K562 (cell line): ENCODE data around the gene C3. TPM values are rescaled to one million over a fixed set of nuclear protein-coding genes. Genes with fewer than 3 reads are reported as not detected.

ENCODE experiments used
- CBX1 ChIP-seq: sonication (generic); IDR thresholded peaks from 2 replicates; pipeline ENCODE4 v1.6.1; 2016; ENCODE audit warnings: antibody characterized with exemption, low read depth, mild to moderate bottlenecking
- CHD4 ChIP-seq: fragments of 200-600 bp; sonication (generic); IDR thresholded peaks from 3 replicates; pipeline ENCODE4 v1.6.1; 2012; ENCODE audit warnings: low read depth, mild to moderate bottlenecking, mixed read lengths, low read length, inconsistent platforms; ENCODE audit not compliant: insufficient read depth, insufficient replicate concordance, poor library complexity, severe bottlenecking
- EGR1 ChIP-seq: fragments of 450-650 bp; conservative IDR thresholded peaks from 2 replicates; pipeline ENCODE4 v1.6.1; 2017; ENCODE audit warnings: mild to moderate bottlenecking
- FOXP1 ChIP-seq: sonication (generic); formaldehyde crosslinking; IDR thresholded peaks from 2 replicates; pipeline ENCODE4 v1.8.0; 2022; ENCODE audit warnings: mild to moderate bottlenecking, missing genetic modification reagents
- HEY1 ChIP-seq: fragments of 250-450 bp; sonication (Bioruptor Pico); IDR thresholded peaks from 2 replicates; pipeline ENCODE4 v1.5.0; 2020; ENCODE audit warnings: mild to moderate bottlenecking, moderate library complexity, borderline replicate concordance
- KDM1A ChIP-seq, 2 experiments: fragments of 450-650 bp; IDR thresholded peaks; 2 replicates each; pipeline ENCODE4 v1.6.1; 2016; ENCODE audit warnings: mild to moderate bottlenecking in 2 of 2
- POLR3A ChIP-seq: IDR thresholded peaks from 2 replicates; pipeline ENCODE4 v1.6.1; 2011; ENCODE audit warnings: borderline replicate concordance, mild to moderate bottlenecking, moderate library complexity; ENCODE audit not compliant: insufficient read length, insufficient read depth; ENCODE audit errors: extremely low read depth
- YY1 ChIP-seq, 3 experiments: IDR thresholded peaks; 2 replicates each; pipeline ENCODE4 v1.6.1; 2011; ENCODE audit warnings: low read length in 2 of 3, mild to moderate bottlenecking in 2 of 3, moderate library complexity in 2 of 3, borderline replicate concordance in 1 of 3, control low read depth in 1 of 3, low read depth in 1 of 3; ENCODE audit not compliant: insufficient read depth in 3 of 3, insufficient replicate concordance in 2 of 3, control insufficient read depth in 1 of 3, insufficient read length in 1 of 3; ENCODE audit errors: extremely low read depth in 1 of 3
- ZEB2 ChIP-seq: fragments of 450-650 bp; IDR thresholded peaks from 2 replicates; pipeline ENCODE4 v1.6.1; 2016
- ZFPM2 ChIP-seq: fragments of 250-450 bp; sonication (Bioruptor Pico); IDR thresholded peaks from 2 replicates; pipeline ENCODE4 v1.5.1; 2022; ENCODE audit warnings: mild to moderate bottlenecking
- ZNF143 ChIP-seq: sonication (generic); formaldehyde crosslinking; IDR thresholded peaks from 2 replicates; pipeline ENCODE4 v1.9.0; 2022; ENCODE audit warnings: mild to moderate bottlenecking, missing genetic modification reagents
- polyA plus RNA-seq, 8 experiments: library from polyadenylated mRNA; depleted of rRNA in 4 of 8; stranded (reverse) in 5 of 8; unstranded in 3 of 8; fragments of >200 nt; fragmentation: Nextera tagmentation in 2 of 8; fragmentation: Illumina TruSeq in 1 of 8; extraction: Ambion mirVana in 2 of 8; extraction: Trizol in 1 of 8; gene quantifications; 2 replicates each; pipeline versions ENCODE4 v1.2.1 to v1.2.3, GENCODE V29; 2011 to 2014; ENCODE audit warnings: inconsistent platforms in 1 of 8, missing spikeins in 1 of 8
- total RNA-seq, 7 experiments: library from RNA; depleted of rRNA in 6 of 7; stranded (reverse); fragments of >200 nt in 6 of 7; fragmentation: Illumina TruSeq in 2 of 7; extraction: Trizol in 2 of 7; gene quantifications; 2 replicates each; pipeline versions ENCODE4 v1.2.1 to v1.2.3, GENCODE V29; 2011 to 2021; ENCODE audit warnings: low replicate concordance in 1 of 7
- TF ChIP-seq, protein P1 (sequence below), 2 experiments: fragments of 450-650 bp in 1 of 2; IDR thresholded peaks; 2 replicates each; pipeline ENCODE4 v1.6.1; 2011 to 2017; ENCODE audit warnings: low read depth in 2 of 2, antibody characterized with exemption in 1 of 2, borderline replicate concordance in 1 of 2, low read length in 1 of 2, mild to moderate bottlenecking in 1 of 2, mixed read lengths in 1 of 2; ENCODE audit not compliant: control insufficient read depth in 1 of 2
- TF ChIP-seq, protein P2 (sequence below): fragments of 250-450 bp; sonication (Bioruptor Pico); IDR thresholded peaks from 2 replicates; pipeline ENCODE4 v1.5.0; 2021; ENCODE audit warnings: mild to moderate bottlenecking, moderate library complexity
- TF ChIP-seq, protein P3 (sequence below): sonication (generic); formaldehyde crosslinking; IDR thresholded peaks from 2 replicates; pipeline ENCODE4 v1.8.0; 2023; ENCODE audit warnings: mild to moderate bottlenecking, missing genetic modification reagents
- TF ChIP-seq, protein P4 (sequence below): sonication (generic); formaldehyde crosslinking; IDR thresholded peaks from 2 replicates; pipeline ENCODE4 v1.9.0; 2022; ENCODE audit warnings: mild to moderate bottlenecking, missing genetic modification reagents

The C3 gene
- total and polyA plus RNA-seq, 9 of the 15 experiments (the other 6 are each of a cell fraction or from before 2014, with no cell fraction given): 0.59 to 10.6 (median 2.2) TPM

DNA sequence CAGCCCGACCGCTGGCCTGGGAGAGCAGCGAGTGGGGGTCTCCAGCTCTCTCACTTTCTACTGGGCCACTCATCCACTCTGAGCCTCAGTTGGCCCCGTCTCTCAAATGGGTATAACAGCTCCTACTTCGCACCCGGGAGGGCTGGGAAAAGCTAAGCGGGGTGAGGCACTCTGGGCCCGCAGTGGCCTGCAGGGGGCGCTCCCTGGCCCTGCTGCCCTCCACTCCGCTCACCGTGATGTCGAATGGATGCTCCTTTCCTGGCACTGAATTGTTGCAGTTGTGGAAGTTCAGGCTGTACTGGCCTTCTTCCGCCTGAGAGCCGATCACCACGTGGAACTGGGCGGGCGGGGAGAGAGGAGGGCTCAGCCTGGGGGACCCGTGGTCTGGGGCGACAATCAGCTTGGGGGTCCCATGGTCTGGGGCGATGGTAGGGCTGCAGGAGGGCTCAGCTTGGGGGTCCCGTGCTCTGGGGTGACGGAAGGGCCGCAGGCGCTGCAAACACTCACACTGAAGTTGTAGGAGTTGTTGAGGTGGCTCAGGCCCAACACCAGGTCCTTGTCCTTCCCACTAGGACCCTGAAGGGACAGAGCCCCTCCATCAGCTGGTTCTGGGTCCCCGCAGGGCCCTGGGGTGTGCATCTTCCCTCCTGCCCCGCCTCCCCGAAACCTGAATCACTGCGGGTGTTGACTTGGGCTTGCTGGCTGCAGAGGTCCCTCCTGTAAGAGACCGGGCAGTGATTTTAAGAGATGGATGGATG lies 13.1 kb upstream of the C3 start (continued):
- TF ChIP-seq, protein P1, sequence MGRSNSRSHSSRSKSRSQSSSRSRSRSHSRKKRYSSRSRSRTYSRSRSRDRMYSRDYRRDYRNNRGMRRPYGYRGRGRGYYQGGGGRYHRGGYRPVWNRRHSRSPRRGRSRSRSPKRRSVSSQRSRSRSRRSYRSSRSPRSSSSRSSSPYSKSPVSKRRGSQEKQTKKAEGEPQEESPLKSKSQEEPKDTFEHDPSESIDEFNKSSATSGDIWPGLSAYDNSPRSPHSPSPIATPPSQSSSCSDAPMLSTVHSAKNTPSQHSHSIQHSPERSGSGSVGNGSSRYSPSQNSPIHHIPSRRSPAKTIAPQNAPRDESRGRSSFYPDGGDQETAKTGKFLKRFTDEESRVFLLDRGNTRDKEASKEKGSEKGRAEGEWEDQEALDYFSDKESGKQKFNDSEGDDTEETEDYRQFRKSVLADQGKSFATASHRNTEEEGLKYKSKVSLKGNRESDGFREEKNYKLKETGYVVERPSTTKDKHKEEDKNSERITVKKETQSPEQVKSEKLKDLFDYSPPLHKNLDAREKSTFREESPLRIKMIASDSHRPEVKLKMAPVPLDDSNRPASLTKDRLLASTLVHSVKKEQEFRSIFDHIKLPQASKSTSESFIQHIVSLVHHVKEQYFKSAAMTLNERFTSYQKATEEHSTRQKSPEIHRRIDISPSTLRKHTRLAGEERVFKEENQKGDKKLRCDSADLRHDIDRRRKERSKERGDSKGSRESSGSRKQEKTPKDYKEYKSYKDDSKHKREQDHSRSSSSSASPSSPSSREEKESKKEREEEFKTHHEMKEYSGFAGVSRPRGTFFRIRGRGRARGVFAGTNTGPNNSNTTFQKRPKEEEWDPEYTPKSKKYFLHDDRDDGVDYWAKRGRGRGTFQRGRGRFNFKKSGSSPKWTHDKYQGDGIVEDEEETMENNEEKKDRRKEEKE (IDR thresholded peaks at IDR 0.05; ENCODE audit: borderline replicate concordance in 1 of 2, control insufficient read depth in 1 of 2, low read depth in 2 of 2, low read length in 1 of 2): no peak
- TF ChIP-seq CBX1 (peak; percentile 93), CHD4 (peak; percentile 95), ZFPM2 (CRISPR knock-in tag) (no peak), KDM1A (IDR thresholded peaks at IDR 0.05) (peak; percentile 77 to 90), ZEB2 (no peak), POLR3A (no peak), ZNF143 (CRISPR knock-in tag) (no peak), YY1 (IDR thresholded peaks at IDR 0.05; ENCODE audit: borderline replicate concordance in 1 of 3, control insufficient read depth in 1 of 3, extremely low read depth in 1 of 3, insufficient read depth in 3 of 3, insufficient read length in 1 of 3, insufficient replicate concordance in 2 of 3, low read depth in 1 of 3, low read length in 2 of 3) (no peak), HEY1 (CRISPR knock-in tag) (no peak), EGR1 (no peak), FOXP1 (CRISPR knock-in tag) (no peak)
- TF ChIP-seq, protein P2, sequence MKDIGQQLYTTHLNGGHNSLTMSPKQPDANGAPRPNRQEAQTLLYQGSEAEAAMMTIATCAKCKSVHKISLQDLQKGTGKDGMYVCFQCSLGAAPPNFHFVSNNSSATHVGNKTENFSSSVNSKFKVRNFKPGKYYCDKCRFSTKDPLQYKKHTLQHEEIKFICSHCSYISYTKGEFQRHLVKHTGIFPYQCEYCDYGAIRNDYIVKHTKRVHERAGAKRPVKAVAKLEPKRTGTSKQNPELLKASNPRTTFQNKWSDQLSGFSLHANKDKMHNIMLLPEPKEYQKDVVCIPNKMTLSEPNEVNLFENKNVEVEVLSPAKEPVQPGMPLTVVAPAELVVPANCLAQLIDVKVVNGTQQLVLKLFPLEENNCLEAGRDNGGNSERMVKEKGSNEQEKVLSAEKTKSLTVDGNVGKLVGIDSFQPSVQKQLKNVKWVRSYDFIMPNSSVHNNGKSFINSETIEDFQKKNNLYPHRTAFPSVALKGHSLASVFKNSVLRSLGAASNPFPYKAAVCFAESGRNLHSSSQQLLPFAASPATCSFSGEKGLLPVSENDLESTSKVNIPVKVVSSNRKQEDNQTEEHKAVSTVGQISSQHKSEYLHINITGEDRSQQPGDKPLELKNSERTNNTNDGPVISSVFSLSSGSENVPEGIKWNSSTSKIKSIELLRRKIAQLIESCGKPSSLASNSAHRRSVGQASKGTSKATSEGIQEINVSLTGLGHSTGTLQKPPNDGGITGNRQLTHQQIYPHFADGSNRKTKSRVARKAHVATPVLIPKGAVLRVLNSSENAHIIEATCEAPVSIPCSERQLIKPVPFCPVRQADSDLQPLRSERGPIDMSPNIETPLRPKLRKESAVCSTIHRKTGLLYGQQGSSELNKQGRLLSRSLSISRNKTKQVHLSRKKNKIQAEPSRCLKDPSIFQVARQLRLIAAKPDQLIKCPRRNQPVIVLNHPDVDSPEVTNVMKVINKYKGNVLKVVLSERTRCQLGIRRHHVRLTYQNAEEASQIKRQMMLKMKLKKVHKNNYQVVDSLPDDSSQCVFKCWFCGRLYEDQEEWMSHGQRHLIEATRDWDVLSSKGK (CRISPR knock-in tag): no peak
- TF ChIP-seq, protein P3, sequence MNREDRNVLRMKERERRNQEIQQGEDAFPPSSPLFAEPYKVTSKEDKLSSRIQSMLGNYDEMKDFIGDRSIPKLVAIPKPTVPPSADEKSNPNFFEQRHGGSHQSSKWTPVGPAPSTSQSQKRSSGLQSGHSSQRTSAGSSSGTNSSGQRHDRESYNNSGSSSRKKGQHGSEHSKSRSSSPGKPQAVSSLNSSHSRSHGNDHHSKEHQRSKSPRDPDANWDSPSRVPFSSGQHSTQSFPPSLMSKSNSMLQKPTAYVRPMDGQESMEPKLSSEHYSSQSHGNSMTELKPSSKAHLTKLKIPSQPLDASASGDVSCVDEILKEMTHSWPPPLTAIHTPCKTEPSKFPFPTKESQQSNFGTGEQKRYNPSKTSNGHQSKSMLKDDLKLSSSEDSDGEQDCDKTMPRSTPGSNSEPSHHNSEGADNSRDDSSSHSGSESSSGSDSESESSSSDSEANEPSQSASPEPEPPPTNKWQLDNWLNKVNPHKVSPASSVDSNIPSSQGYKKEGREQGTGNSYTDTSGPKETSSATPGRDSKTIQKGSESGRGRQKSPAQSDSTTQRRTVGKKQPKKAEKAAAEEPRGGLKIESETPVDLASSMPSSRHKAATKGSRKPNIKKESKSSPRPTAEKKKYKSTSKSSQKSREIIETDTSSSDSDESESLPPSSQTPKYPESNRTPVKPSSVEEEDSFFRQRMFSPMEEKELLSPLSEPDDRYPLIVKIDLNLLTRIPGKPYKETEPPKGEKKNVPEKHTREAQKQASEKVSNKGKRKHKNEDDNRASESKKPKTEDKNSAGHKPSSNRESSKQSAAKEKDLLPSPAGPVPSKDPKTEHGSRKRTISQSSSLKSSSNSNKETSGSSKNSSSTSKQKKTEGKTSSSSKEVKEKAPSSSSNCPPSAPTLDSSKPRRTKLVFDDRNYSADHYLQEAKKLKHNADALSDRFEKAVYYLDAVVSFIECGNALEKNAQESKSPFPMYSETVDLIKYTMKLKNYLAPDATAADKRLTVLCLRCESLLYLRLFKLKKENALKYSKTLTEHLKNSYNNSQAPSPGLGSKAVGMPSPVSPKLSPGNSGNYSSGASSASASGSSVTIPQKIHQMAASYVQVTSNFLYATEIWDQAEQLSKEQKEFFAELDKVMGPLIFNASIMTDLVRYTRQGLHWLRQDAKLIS (CRISPR knock-in tag): no peak
- TF ChIP-seq, protein P4, sequence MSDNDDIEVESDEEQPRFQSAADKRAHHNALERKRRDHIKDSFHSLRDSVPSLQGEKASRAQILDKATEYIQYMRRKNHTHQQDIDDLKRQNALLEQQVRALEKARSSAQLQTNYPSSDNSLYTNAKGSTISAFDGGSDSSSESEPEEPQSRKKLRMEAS (CRISPR knock-in tag): peak; percentile 36; the same call in 1 of the 2 replicates
